Cardiac fibroblast (primary cell): Measurements from ENCODE around the gene TDRD1.

ENCODE experiments used
- DNase-seq, 2 donors: peaks; one replicate each; pipeline versions ENCODE4 v3.0.0 to v3.0.0-alpha.2; 2010; ENCODE audit warnings: low read depth in 2 of 2
- H3K4me3 ChIP-seq, 2 donors: replicated peaks in 1 of 2; 1 replicate in 1 of 2; 2 replicates in 1 of 2; pipeline ENCODE4 v1.5.1; 2011; ENCODE audit warnings: low read depth in 2 of 2, low read length in 2 of 2, mild to moderate bottlenecking in 2 of 2, moderate library complexity in 1 of 2
- TF ChIP-seq, protein P1 (sequence below): IDR thresholded peaks from one replicate; pipeline ENCODE4 v1.5.1; 2011; ENCODE audit warnings: low read depth, mild to moderate bottlenecking, low read length, inconsistent platforms

TDRD1 gene

DNA sequence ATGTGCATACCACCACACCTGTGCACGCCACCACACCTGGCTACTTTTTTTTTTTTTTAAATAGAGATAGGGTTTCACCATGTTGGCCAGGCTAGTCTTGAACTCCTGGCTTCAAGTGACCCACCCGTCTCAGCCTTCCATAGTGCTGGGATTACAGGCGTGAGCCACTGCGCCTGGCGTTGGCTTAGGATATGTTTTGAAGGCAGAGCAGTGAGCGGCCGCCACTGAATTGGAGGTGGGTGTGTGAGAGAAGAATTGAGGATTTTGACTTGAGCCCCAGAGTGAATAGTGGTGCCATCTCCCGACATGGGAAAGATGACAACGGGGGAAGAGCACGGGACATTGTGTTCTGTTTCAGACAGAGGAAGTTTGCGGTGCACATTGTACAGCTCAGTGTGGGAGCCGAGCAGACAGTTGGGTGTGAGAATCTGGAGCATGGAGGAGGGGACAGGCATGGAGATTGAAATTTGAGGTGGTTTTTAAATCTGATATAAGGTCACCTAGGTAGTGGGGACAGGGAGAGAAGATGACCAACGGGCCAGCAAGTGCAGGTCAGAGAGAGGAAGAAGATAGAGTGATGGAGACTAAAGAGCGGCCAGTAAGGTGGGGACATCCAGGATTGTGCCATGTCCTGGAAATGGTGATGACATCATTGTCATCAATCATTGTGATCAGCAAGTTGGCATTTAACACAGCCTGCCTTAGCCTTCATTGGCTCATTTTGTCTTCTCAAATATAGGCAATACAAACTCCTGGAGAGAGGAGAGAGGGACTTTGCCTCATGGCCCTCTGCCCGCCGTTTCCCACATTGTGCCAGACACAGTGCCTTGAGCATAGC is 95.7 kb downstream of the TDRD1 start:
- TF ChIP-seq, protein P1, sequence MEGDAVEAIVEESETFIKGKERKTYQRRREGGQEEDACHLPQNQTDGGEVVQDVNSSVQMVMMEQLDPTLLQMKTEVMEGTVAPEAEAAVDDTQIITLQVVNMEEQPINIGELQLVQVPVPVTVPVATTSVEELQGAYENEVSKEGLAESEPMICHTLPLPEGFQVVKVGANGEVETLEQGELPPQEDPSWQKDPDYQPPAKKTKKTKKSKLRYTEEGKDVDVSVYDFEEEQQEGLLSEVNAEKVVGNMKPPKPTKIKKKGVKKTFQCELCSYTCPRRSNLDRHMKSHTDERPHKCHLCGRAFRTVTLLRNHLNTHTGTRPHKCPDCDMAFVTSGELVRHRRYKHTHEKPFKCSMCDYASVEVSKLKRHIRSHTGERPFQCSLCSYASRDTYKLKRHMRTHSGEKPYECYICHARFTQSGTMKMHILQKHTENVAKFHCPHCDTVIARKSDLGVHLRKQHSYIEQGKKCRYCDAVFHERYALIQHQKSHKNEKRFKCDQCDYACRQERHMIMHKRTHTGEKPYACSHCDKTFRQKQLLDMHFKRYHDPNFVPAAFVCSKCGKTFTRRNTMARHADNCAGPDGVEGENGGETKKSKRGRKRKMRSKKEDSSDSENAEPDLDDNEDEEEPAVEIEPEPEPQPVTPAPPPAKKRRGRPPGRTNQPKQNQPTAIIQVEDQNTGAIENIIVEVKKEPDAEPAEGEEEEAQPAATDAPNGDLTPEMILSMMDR, result no peak
- no peak overlapping the region for H3K4me3 ChIP-seq
- DNase-seq, result no peak

DNA sequence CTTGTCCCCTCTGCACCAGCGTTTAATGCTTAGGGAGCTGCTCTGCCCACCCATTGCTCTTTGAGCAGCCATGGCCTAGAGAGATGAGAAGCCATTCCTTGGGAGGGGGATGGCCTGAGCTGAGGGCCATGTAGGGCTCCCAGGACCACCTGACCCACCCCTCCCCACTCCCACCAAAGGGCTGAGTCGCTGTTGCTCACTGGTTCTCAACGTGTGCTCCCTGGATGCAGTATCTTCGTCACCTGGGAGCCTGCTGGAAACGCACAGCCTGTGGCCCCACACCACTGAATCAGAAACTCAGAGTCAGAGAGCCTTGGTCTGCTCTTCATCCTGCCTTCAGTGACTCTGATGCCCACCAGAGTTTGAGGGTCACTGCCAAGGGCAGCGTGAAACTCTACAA is 96.9 kb downstream of the TDRD1 start:
- TF ChIP-seq, protein P1, result no peak
- DNase-seq, result no peak
- H3K4me3 ChIP-seq, result no peak overlapping the region

DNA sequence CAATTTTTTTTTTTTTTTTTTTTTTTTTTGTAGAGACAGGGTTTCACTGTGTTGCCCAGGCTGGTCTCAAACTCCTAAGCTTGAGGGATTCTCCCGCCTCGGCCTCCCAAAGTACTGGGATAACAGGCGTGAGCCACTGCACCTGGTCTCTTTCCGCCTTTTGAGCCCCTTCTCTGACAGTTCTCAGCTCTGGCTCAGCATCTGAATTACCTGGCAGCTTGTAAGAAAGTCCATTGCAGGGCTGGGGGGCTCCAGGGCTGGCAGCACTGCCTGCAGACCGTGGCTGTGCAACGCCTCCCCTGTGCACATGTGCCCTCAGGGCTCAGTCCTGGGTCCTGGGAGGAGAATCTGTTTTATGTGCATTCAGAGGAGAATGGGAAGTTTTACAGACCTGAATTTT is 97.5 kb downstream of the TDRD1 start:
- no peak for DNase-seq
- H3K4me3 ChIP-seq, result no peak overlapping the region
- TF ChIP-seq, protein P1, result no peak

DNA sequence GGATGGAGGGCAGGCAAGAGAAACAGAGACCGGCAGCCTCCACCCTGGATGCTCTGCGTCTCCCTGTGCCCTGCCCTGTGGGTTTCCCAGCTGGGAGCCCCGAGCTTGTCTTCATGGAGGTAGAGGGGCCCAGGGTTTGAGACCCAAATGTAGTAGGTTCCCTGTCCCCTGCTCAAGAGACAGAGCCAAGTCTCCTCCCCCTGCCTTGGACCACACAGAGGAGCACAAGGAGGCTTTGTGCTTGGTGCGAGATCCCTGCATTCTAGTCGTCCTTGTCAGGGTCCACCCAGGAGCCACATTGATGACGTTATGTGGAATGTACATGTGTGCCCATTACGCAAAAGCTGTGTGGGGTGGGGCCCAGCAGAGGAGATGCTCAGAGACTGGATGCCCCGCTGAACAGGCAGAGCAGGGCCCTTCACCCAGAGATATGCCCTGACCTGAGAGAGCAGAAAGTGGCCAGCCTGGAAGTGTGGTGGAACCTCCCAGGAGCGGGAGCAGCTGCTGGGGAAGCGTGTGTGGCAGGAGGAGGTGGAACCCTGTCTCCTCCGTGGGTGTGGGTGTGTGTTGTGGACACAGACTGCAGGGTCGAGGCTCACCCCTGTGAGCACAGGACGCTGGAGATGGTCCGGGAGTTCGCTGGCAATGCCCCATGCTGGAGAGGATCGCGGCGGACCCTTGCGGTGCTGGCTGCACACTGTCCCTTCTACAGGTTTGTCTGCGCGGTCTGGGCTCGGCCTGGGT is 99.2 kb downstream of the TDRD1 start:
- no peak for DNase-seq
- no peak overlapping the region for H3K4me3 ChIP-seq
- TF ChIP-seq, protein P1, result no peak

DNA sequence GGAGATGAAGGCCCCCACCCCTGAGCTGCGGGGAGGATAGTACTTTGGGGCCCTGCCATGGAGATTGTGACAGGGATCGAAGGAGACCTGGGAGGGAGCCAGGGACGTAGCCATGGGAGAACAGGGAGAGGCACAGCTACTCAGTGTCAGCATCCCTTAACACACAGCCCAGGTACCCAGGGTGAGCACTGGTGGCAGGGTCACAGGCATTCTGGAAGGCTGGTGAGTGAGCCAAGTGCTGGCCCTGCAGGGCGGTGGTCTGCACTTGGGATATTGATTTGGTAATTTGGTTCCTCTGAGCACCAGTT is 99.7 kb downstream of the TDRD1 start:
- no peak for DNase-seq
- TF ChIP-seq, protein P1, result no peak
- H3K4me3 ChIP-seq, result no peak overlapping the region

DNA sequence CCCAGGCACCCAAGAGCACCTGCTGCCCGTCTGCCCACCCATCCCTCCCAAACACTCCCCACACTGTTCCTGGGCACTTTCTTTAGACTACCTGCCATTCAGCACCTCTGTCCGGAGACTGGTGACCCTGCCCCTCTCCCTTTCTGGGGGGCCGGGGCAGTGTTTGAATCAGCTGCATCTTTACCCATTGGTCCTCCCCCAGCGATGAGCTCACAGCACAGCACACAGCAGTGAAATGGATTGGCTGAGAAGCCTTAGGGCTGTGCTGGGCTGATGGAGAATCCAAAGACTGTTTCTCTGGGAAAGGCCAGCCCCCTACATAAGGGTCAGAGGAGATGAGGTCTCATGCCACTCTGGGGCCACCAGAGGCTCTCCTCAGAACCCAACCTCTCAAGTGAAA is 100.1 kb downstream of the TDRD1 start:
- DNase-seq, result no peak
- H3K4me3 ChIP-seq, result no peak overlapping the region
- TF ChIP-seq, protein P1, result no peak
